ENCODE measurements around the gene ZNF70.

- TF ChIP-seq CTCF (IDR thresholded peaks at IDR 0.05; ENCODE audit: low read length) (no peak), EZH2 (IDR thresholded peaks at IDR 0.05; ENCODE audit: borderline replicate concordance, low read length) (no peak)
Observed at GRCh38 chr22:23691748-23692423, 59.0 kb downstream of the ZNF70 start.
